HG02840 (cell line): ENCODE data around the gene MMS19.
A peak's percentile ranks its signal among the peaks of the same experiment; 100 is the strongest.

Source experiments
- ATAC-seq: cut with Tn5 transposase; IDR thresholded peaks from one replicate; pipeline ENCODE4 v1.9.1; 2021; ENCODE audit warnings: mild to moderate bottlenecking, moderate library complexity, moderate number of reproducible peaks; ENCODE audit not compliant: unreplicated experiment, low FRiP score

Gene MMS19, protein sequence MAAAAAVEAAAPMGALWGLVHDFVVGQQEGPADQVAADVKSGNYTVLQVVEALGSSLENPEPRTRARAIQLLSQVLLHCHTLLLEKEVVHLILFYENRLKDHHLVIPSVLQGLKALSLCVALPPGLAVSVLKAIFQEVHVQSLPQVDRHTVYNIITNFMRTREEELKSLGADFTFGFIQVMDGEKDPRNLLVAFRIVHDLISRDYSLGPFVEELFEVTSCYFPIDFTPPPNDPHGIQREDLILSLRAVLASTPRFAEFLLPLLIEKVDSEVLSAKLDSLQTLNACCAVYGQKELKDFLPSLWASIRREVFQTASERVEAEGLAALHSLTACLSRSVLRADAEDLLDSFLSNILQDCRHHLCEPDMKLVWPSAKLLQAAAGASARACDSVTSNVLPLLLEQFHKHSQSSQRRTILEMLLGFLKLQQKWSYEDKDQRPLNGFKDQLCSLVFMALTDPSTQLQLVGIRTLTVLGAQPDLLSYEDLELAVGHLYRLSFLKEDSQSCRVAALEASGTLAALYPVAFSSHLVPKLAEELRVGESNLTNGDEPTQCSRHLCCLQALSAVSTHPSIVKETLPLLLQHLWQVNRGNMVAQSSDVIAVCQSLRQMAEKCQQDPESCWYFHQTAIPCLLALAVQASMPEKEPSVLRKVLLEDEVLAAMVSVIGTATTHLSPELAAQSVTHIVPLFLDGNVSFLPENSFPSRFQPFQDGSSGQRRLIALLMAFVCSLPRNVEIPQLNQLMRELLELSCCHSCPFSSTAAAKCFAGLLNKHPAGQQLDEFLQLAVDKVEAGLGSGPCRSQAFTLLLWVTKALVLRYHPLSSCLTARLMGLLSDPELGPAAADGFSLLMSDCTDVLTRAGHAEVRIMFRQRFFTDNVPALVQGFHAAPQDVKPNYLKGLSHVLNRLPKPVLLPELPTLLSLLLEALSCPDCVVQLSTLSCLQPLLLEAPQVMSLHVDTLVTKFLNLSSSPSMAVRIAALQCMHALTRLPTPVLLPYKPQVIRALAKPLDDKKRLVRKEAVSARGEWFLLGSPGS

DNA sequence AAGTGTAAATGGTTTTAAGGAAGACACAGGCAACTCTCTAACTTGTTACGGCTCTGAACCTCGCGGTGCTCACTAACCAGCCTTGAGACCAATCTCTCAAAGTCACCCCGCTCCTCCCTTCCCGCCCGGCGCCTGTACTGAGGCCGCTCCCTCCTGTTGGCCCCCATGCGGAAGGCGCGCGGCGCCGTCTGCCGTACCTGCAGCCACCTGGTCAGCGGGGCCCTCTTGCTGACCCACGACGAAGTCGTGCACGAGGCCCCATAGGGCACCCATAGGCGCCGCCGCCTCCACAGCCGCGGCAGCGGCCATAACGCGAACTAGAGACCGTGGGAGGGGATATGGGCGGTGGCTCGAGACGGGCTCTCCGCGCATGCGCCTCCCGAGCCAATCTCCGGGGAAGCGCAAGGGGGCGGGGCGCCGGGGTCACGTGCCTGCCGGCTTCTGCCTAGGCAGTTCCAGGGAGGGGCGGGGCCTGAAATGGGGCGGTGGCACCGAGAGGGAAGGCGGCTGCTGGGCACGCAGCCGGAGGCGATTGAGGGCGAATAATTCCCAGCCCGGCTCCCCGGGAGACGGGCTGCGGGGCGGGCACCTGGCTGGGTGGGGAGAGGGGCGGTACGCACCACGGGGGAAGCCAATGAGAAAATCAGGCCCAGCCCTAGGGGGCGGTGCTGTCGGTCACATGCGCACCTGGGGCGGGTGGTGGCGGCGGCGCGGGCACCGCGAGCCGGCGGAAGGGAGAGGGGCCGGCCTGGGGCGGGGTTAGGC lies at the start of gene MMS19:
Gene MMS19, minus strand, starts transcription at position 347 of the 765 bp plus-strand sequence. Its CDS starts 38 bp downstream, at position 309.
- ATAC-seq: peak; percentile 89

DNA sequence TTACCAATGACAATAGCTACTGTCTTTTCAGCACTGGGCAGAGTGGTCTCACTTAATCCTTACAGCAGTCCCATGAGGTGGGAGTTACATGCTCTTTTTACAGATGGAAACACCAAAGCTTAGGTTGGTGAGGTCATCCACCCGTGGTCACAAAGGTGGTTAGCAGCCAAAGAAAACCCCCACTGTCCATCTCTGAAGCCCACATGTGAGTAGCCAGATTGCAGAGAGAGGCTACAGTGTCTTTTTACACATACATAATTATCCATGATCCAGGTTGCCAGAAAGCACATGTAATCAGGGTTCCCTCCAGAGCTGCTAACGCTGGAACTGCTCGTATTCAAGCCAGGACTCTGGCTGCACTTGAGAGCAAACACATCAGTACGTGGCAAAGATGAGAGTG lies 49.7 kb upstream of the MMS19 start:
- no peak for ATAC-seq

DNA sequence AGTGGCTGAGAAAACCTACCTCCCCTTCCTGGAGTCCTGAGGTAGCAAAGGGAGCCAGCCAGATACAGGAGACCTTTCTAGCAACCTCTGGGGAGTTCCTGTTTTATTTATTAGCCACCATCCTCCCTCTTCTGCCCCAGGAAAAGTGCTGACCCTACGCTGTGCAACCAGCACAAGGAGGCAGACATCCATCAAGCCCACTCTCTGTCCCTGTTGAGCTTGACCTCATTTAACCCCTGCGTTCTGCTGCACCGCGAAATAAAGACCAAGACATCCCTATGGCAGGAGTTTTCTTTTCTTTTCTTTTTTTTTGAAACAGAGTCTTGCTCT lies 49.0 kb upstream of the MMS19 start:
- ATAC-seq: no peak

DNA sequence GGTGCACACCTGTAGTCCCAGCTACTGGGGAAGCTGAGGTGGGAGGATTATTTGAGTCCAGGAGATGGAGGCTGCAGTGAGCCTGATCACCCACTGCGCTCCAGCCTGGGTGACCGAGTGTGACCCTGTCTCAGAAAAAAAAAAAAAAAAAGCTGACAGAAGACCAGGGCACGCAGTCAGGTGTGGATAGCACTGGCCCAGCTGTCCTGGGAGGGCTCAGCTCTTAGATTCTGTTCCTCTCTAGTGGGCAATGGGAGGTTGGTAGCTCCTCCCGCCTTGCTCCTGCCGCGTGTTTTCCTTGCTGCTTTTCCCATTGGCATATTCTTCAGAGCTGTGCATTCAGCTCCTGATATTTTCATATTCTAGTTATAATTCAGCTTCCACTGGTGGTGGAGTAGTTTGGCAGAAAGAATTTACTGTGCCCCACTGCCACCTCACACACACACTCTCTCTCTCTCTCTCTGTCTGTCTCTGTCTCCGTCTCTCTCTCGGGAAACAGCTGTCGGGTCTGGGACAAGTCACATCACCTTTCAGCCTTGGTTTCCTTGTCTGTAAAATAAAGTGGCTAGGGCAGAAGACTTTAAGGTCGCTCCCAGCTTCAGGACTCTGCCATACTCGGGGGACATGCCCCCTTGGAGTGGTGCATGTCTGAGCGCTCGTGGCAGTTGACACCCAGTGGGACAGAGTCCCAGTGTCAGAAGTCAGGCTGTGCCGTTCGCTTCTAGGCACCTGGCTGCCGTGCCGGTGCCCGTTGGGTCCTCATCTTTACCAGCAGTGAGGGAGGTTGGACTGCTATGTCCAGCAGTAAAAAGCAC lies 48.4 kb upstream of the MMS19 start:
- no peak for ATAC-seq

DNA sequence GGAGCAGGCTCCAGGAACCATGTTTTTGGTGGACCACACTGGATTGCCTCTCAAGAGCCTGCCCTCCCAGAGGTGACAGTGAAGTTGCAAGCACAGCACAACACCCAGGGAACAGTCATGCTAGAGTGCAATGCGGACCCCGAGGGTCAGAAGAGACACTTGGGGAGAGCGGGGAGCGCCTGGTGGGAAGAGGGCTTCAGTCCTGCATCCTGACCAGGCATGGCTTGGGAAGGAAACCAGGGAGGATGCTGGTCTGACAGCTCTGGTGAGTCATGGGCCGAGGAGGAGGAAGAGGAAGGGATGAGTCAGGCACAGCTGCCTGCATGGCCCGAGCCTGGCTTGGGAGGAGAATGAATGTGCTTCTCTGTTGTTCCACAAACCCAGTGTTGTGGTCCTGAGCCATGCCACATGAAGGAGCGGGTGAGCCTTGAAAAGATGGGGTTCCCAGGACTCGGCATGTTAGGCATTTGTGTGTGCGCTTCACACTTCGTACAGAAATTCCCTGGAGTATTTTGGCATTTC lies 44.9 kb upstream of the MMS19 start:
- ATAC-seq: no peak

DNA sequence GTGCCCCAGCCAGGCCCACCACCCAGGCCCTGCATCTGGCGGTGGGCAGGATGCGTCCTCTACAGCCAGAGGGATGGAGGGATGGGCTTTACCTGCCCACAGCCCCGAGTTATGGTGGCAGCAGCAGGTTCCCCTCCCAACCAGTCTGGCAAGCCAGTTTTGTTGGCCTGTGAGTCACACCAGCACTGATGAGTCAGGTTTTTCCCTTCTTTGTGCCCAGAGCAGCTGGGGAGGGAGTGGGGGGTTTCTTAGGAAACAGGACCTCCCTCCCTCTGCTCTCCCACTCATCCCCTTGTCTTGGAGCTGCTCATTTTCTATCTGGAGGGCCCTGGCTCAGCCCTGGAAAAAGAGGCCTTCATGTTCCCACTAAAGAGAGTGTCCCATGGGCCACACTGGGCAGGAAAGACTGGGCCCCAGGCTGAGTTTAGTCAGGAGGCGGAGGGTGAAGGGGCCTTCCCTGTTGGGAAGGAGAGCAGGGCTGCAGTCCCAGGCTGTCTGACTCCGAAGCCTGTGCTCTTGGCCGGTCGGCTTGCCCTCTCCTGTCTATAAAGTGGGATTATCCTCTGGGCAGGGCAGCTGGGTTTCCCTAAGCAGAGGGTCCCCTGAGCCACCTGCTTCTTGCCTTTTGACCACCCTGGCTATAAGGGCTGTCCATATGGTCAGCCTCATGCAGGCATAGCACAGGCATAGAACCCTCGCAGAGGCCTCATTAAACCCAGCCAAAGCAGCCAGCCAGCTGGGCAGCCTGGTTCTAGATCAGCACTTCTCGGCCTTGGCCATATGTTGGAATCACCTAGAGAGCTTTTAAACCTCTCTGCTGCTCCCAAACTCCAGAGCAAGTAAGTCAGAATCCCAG lies 44.2 kb upstream of the MMS19 start:
- no peak for ATAC-seq

DNA sequence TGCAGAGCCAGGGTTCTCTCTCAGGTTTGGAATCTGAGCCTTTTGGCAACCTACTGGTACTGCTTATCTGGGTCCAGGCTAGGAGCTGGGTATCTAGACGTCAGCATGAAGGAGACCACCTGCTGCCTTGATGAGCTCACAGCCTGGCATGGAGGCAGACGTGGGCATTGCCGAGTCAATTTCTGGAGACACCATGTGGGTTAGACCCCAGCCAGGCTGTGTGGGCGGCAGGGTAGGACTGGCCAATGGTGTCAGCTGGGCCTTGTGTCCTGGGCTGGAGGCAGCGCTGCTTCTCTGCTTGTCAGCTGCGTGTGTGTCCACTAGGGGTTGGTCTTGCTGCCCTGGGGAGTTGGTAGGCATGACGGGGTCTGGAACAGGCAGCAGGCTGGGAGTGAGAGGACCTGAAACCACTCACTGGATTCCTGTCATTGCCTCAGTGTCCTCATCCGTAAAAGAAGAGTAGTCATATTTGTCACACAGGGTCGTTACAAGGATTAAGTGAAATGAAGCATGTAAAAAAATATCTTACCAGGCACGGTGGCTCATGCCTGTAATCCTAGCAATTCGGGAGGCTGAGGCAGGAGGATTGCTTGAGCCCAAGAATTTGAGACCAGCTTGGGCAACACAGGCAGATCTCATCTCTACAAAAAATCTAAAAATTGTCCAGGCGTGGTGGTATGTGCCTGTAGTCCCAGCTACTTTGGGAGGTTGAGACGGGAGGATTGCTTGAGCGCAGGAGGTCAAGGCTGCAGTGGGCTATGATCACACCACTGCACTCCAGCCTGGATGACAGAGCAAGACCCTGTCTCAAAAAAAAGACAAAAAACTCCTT lies 42.7 kb upstream of the MMS19 start:
- no peak for ATAC-seq

DNA sequence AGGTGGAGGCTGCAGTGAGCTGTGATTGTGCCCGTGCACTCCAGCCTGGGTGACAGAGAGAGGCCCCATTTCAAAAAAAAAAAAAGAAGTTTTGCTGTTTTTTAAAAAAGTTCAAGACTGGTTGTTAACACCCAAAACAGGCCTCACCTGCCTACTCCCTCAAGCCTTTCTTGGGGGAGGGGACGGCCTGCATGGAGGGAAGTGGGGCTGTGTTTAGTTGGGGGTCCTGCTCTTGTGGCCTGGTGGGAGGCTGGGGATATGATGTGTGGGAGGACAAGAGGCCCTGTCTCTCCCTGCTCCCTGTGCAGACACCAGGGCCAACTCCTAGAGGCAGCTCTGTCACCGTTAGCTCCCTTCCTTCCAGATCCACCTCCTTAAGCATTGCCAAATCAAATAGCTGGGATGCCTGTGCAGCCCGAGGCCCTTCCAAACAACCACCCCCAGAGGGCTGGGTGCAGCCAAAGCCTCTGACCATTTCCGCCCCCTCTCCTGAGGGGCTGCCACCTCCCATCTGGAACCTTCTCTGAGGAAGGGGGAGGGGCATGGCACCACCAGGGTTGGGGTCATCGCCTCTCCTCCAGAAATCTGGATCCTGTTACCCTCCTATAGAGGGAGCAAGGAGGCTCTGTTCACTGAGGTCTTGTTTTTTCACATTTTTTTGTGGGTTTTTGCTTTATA lies 41.4 kb upstream of the MMS19 start:
- ATAC-seq: no peak

DNA sequence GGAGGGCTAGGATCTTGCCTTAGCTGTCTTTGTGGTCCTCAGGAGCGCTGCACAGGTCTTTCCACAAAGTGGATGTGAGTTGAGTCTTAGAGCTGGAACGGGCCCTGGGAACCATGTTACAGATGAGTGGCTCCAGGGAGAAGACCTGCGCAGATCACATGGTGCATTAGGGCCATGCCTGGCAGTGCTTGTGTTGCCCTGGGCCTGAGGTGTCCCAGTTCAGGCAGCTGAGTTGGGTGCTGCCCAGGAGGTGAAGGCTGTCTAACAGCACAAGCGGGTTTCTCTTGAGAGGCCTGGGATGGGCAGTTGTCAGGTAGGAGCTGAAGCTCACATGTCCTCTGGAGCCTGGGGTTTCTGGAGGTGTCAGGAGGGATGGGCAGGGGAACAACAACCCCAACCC lies 40.6 kb upstream of the MMS19 start:
- ATAC-seq: no peak

DNA sequence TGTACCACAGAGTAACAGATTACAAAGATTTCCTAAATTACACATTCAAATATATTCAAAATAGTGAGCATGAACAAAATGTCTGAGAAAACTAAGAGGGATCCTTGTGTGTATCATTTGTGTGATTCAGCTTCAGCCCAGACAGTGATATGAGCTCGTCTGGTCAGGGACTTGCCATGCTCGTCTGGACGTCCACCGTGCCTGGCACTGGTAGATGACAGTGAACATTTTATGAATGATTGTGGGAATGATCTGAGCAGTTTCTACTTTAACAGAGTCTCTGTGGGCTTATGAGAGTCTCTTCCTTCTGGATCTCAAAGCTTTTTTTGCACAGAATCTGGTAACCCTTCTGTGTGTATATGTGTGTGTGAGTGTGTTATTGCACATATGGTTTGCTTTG lies 40.2 kb upstream of the MMS19 start:
- ATAC-seq: no peak

DNA sequence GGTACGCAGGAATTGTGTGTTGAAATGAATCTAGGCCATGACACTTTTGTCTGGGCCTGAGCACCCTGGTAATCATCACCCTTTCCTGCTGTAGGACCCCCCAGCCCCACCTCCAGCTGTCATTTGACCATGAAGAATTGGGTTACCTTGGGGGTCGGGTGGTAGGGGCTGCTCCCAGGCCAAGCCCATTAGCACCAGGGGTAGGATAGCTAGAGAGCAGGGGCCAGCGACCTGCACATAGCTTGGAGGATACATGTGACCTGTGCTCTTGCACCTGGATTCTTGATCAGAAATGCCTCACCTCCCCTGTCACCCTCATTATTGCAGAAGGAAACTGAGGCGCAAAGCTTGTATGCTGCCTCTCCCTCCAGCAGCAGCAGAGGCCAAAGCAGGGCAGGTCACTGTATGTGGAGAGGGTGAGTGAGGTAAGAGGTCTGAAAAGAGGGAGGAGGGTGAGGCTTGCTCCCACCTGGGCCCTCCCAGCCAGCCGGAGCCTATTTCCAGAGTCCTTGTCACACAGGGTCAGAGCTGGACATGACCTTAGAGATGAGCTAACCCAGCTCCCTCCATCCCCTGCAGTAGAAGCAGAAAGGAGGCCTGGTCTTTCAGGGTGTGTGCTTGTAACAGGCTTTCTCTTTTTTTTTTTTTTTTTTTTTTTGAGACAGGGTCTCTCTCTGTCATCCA lies 39.1 kb upstream of the MMS19 start:
- ATAC-seq: no peak

DNA sequence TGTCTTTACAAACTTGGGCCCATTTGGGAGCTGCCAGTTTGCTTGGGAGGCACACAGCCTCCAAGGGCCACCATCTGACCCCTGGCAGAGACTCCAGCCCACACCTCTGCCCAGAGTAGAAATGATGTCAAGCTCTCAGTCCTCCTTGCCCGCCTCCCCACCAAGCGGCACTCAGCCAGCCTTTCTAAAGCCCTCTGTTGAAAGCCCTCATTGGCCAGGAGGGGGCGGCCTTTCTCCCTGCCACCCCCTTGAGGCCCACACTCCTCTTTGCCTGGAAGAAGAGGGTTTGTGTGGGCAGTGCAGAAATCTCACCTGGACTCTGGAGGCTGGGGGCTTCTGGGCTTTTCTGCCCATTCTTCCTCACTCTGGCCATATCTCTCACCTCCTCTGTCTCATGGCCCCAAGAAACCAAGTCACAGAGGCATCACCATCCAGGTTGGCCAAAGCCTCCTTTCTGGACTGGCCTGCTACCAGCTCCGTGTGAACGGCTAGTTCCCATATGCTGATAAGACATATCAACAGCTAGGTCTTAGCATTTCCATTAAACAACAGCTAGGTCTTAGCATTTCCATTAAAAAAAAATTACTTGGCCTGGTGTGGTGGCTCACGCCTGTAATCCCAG lies 36.6 kb upstream of the MMS19 start:
- ATAC-seq: no peak

DNA sequence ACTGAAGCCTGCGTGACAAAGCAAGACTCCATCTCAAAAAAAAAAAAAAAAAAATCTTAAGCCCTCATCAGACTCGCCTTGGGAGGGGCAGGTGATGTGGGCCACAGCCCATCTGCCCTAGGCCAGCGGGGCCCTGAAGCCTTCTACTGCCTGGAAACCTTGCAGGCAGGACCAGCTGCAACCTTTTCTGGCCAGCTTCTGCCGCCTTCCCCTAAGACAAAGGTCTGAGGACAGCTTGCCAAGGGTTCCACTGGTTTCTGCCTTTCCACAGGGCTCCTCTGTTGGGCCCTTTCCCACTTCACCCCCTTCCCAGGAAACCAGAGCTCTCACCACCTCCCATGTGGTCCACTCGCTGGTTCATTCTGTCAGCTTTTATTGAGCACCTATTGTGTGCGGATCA lies 35.7 kb upstream of the MMS19 start:
- ATAC-seq: no peak

DNA sequence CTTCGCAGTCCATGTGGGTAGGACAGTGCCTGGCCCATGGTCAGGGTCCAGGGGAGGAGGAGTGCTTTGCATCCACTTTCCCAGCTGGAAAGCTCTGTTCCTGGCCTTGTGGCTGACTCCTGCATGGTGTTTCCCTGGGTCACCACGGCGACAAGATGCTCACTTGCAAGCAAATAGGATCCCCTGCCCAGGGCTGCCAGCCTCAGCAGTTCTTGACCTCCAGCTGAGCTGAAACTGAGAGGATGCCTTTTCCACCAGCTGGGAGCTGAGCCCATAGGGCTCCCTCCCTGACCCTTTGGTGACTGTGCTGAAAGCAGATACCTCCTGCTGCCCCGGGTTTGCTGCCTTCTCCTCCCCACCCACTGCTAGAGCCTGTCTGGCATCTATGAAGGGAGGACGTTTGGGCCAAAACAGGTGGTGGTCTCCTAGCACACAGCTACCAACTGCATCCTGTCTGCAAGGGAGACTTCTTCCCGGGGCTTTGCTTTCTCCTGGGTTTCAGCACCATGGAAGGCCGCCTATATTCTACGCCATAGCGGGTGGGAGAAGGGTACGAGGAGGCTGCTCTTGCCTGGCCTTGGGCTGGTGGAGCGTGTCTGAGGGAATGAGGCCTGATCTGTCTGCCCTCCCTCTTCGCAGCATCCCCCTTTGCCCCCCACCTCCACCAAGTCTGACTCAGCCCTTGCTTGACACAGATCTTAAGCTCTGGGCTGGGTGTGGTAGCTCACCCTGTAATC lies 34.9 kb upstream of the MMS19 start:
- ATAC-seq: no peak

DNA sequence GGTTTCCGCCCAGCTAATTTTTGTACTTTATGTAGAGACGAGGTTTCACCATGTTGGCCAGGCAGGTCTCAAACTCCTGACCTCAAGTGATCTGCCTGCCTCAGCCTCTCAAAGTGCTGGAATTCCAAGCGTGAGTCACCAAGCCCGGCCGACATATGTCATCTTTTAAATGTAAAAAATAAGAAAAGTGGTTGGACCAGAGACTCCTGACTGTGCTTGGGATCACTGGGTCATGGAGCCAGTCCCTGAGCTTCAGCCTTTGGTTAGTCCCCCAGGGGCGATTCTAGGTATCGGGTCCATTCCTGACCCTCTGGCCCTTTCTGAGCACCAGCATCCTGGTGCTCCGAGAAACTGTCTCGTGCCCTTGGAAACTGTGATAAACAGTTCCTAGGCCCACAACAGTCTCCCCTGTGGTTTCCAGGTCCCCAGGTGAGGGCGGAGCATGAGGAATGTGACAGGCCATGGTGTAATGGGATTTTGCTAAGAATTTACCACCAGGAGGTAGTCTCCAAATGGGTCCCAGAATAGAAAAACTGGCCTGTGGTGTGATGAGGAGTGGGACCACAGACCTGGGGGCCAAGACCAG lies 33.3 kb upstream of the MMS19 start:
- no peak for ATAC-seq
